Uterus (tissue), 2 donors: ENCODE results near the gene GLRA1.

Experiments
- CTCF ChIP-seq, 4 experiments: fragments of 200-600 bp in 2 of 4; fragments of 450-650 bp in 2 of 4; sonication (generic) in 2 of 4; IDR thresholded peaks; one replicate each; pipeline ENCODE4 v1.5.1; 2016 to 2019; ENCODE audit warnings: antibody characterized with exemption in 4 of 4, mild to moderate bottlenecking in 2 of 4, moderate library complexity in 1 of 4
- POLR2A ChIP-seq, 2 donors: fragments of 450-650 bp; IDR thresholded peaks; one replicate each; pipeline ENCODE4 v1.6.1; 2016; ENCODE audit warnings: antibody characterized with exemption in 2 of 2, mild to moderate bottlenecking in 1 of 2, moderate library complexity in 1 of 2

- TF ChIP-seq CTCF (IDR thresholded peaks at IDR 0.05) (no peak), POLR2A (IDR thresholded peaks at IDR 0.05) (no peak)
Measured at GRCh38 chr5:151829370-151829769, 95.3 kb downstream of the GLRA1 start.
